SK-N-MC (cell line): ENCODE data around the gene CACHD1.

Experiments used
- DNase-seq: peaks from one replicate; pipeline ENCODE4 v3.0.0-alpha.2; 2011; ENCODE audit warnings: low read depth, low spot score
- H3K27ac ChIP-seq: fragments of 200-600 bp; sonication (generic); 2 replicates; pipeline ENCODE4 v1.5.1; 2016; ENCODE audit warnings: mixed run types
- H3K36me3 ChIP-seq: fragments of 200-600 bp; sonication (generic); 2 replicates; pipeline ENCODE4 v1.6.1; 2017; ENCODE audit warnings: antibody characterized with exemption, low read length, mixed read lengths; ENCODE audit not compliant: insufficient read depth
- H3K4me3 ChIP-seq: fragments of 200-600 bp; sonication (generic); 2 replicates; pipeline ENCODE4 v1.5.1; 2016
- H3K9ac ChIP-seq: fragments of 200-600 bp; sonication (generic); 2 replicates; pipeline ENCODE4 v1.8.0; 2017; ENCODE audit warnings: mixed run types, mixed read lengths; ENCODE audit not compliant: insufficient read length
- H3K9me3 ChIP-seq: fragments of 200-600 bp; sonication (generic); 2 replicates; pipeline ENCODE4 v1.6.1; 2017; ENCODE audit warnings: low read depth, mild to moderate bottlenecking, antibody characterized with exemption, low read length, moderate library complexity, mixed read lengths
- EZH2 ChIP-seq: fragments of 200-600 bp; sonication (generic); IDR thresholded peaks from one replicate; pipeline ENCODE4 v1.6.1; 2017; ENCODE audit warnings: antibody characterized with exemption
- FOXP2 ChIP-seq: optimal IDR thresholded peaks from 2 replicates; pipeline ENCODE3; 2011; ENCODE audit warnings: mild to moderate bottlenecking, moderate library complexity; ENCODE audit not compliant: insufficient read depth; ENCODE audit errors: extremely low read length, control extremely low read depth
- POLR2AphosphoS5 ChIP-seq: IDR thresholded peaks from 2 replicates; pipeline ENCODE4 v1.6.1; 2012; ENCODE audit warnings: mild to moderate bottlenecking, low read depth, low read length, borderline replicate concordance

CACHD1 gene

DNA sequence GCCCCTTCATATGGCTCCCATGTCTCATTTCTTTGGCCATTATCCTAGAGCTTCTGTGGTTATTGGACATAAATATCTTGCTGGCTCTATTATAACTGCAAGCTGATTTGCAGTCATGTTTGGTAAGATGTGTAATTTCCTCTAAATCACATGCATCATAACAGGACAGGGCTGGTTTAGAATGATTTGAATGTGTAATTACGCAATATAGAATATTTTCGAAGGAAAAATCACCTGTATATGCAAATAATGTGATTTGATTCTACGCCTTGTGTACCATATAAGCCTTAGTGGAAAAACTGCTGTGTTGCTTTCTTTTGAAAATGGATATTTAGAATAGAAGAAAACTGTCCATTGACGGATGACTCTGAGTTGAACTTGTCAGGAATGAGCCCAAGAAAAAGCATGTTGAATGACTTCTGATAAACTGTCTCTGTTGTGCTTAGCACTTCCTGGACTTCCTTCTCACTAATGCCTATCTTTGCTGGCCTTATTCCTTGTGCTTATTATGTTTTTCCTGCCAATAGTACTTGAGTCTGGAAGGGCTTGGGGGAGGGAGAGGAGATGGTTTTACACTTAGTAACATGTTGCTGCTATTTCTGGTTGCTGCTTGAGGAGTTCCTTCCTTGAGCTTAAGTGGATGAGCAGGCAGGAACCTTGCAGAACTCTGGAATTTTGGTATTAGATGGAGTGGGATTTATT lies 6.5 kb downstream of the CACHD1 start:
- peak overlapping the region; percentile 13; the same call in 1 of the 2 replicates for H3K4me3 ChIP-seq
- no peaks in the 10 kb centered on the region for H3K36me3 ChIP-seq
- H3K9me3 ChIP-seq: no peaks in the 10 kb centered on the region
- no peak for DNase-seq
- TF ChIP-seq FOXP2 (no peak), POLR2AphosphoS5 (no peak), EZH2 (no peak)
- H3K27ac ChIP-seq: peak overlapping the region; percentile 19; the same call in 1 of the 2 replicates
- no peak overlapping the region for H3K9ac ChIP-seq

DNA sequence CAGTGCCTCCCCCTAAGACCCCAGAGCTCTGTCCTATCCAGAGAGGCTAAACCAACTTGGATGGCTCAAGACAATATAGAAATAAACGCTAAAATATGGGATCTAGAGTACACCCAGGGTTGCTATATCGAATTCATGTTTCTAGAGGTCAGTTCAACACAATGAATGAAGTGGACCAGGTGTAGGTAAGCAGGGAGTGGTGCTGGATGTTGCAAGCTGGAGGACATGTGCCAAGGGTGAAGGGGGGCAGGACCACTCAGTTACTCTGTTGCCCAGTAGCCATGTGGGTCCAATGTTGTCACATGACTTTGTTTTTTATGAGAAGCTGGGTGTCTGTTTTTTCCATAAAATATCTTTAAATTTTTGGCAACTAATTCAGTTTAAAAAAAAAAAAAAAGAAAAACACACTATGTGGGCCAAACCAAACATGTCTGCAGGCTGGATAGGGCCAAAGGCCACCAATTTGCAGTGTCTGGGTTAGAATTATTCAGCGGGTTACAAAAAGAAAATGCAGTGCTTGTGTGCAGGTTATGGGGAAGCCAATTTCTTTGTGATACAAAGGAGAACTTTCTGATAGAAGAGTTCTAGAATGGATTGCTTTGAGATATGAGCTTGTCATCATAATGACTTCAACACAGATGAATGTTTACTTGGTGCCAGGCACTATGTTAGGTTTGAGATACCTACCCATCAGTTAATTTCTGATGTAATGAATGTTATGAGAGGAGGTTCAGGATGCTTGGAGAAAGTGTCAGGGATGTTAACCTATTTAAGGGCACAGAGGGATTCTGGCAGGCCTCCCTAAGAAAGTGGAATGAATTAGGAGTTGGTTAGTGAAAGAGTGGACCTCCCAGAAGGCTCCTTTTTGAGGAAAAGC lies 8.9 kb downstream of the CACHD1 start:
- no peak for DNase-seq
- Histone ChIP-seq H3K4me3 (no peak overlapping the region), H3K9ac (no peak overlapping the region), H3K27ac (no peak overlapping the region), H3K9me3 (no peaks in the 10 kb centered on the region), H3K36me3 (peaks cover 3% of the 10 kb centered on the region; the same call in 1 of the 2 replicates)
- TF ChIP-seq EZH2 (no peak), FOXP2 (no peak), POLR2AphosphoS5 (no peak)

DNA sequence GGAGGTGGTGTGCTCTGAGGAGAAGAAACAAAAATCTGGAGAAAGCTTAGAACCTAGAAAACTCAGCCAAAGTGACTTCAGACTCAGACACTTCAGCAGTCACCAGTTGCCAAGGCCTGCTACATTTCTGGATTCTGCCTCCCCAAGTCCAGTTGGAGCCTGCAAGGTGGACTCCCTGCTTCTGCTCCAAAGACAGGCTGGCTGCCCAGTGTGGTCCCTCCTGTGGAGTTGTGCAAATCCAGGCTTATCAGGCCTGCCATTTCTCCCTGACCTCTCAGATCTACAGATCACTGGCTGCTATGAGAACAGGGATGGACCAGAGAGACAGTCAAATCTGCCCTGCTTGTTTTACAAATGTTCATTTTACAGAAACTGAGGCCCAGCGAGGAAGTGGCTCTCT lies 9.9 kb downstream of the CACHD1 start:
- H3K36me3 ChIP-seq: peaks cover 3% of the 10 kb centered on the region; the same call in 1 of the 2 replicates
- TF ChIP-seq EZH2 (no peak), FOXP2 (no peak), POLR2AphosphoS5 (no peak)
- H3K9ac ChIP-seq: no peak overlapping the region
- DNase-seq: no peak
- H3K9me3 ChIP-seq: no peaks in the 10 kb centered on the region
- H3K27ac ChIP-seq: no peak overlapping the region
- no peak overlapping the region for H3K4me3 ChIP-seq

DNA sequence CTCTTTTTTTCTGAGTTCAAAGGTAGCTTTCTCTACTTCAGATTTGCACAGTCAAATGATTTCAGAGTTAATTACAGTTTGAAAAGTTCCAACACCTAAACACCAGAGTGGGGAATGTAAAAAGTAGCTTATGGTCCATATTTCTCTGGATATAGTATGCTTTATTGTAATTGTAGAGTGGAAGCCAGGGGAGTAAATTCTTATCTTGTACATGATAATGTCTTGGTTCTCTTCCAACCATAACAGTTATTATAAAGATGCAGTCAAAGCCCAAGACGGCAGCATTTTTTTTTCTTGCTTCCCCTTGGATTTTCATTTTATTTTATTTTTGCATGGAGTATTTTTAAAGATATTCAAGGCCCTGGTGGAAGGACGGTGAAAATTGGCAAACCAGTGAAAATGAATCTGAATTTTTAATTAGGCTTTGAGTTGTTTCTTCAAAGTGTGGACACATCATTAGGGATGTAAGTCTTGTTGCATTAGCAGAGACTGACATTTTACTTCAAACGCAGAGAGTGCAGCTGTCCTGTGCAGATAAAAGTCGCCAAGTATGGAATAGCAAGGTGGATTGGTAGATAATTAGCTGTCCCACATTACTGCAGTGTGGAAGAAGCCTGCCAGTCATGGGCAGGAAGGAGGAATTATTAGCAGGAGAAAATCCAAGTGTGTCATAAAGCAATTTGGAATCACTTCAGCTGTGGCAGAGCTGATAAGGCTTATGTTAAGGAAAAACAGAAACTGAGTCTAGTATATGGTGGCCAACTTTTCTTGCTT lies 11.3 kb downstream of the CACHD1 start:
- Histone ChIP-seq H3K9ac (no peak overlapping the region), H3K27ac (no peak overlapping the region), H3K9me3 (no peaks in the 10 kb centered on the region), H3K4me3 (no peak overlapping the region), H3K36me3 (peaks cover 3% of the 10 kb centered on the region; the same call in 1 of the 2 replicates)
- no peak for TF ChIP-seq POLR2AphosphoS5
- no peak for TF ChIP-seq EZH2
- TF ChIP-seq FOXP2: no peak
- no peak for DNase-seq

DNA sequence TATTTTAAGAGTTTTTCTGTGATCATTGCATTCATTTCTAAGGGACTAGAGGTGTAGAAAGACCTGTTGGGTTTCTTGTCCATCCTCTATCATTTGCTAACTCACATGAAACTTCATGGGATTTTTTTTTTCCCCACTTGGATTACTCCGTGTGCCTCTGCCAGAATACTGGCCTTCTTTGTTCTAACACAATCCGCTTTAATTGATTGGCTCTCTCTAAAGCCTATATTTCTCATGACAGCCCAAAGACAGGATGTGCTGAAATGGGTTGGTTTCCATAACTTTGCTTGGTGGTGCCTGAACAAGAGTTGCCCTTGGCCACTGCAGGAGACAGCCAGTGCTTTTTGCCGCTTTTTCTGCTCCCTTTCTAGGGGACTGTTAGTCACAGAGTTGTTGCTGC lies 12.2 kb downstream of the CACHD1 start:
- Histone ChIP-seq H3K27ac (no peak overlapping the region), H3K9ac (no peak overlapping the region), H3K36me3 (peaks cover 3% of the 10 kb centered on the region; the same call in 1 of the 2 replicates), H3K9me3 (no peaks in the 10 kb centered on the region), H3K4me3 (no peak overlapping the region)
- DNase-seq: no peak
- TF ChIP-seq EZH2: no peak
- no peak for TF ChIP-seq FOXP2
- TF ChIP-seq POLR2AphosphoS5: no peak

DNA sequence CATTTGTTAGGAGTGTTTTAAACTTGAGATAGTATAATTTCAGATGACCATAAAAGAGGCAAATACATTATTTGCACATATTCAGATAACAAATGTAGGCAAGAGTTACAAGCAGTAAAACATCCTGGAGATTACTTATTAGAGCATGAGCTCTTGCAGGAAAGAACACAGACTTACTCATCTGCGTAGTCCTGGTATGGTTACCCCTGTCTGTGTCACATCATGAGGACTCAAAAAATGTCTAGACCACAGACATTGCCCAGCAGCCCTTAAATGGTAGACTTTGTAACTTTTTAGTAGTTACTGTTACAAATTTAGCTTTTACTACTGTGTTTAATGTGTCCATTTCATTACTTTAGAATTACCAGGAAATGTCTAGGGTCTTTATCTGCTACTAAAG lies 12.8 kb downstream of the CACHD1 start:
- Histone ChIP-seq H3K9ac (no peak overlapping the region), H3K27ac (no peak overlapping the region), H3K9me3 (no peaks in the 10 kb centered on the region), H3K36me3 (peaks cover 3% of the 10 kb centered on the region; the same call in 1 of the 2 replicates), H3K4me3 (no peak overlapping the region)
- TF ChIP-seq POLR2AphosphoS5 (no peak), EZH2 (no peak), FOXP2 (no peak)
- no peak for DNase-seq

DNA sequence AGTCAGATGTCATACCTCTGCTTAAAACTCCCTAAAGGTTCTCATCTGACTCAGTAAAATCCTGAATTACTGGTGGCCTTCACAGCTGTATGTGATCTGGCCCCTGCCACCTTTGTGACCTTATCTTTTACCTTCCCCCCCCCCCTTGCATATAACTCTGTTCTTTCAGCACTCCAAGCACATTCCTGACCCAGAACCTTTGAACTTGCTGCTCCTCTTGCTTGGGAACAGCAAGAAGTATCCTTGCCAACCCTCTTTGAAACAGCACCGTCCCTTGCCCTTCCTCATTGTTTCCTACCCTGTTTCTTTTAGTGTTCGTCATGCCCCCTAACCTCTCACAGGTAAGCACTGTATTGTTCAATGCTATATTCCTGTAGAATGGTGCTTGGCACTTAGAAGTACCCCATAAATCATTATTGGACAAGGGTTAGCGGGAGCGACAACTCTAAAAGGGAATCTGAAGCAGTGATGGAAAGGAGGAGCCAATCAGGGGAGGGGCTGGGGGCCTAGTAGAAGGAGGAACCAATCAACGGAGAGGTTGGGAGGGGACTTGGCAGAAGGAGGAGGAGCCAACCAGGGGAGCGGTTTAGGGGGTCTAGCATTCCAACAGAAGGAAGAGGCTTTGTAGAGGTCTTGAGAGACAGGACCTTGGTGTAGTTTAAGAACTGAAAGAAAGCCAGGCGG lies 13.9 kb downstream of the CACHD1 start:
- TF ChIP-seq FOXP2 (no peak), POLR2AphosphoS5 (no peak), EZH2 (no peak)
- no peak overlapping the region for H3K9ac ChIP-seq
- peaks cover 3% of the 10 kb centered on the region; the same call in 1 of the 2 replicates for H3K36me3 ChIP-seq
- no peak overlapping the region for H3K27ac ChIP-seq
- no peak for DNase-seq
- H3K4me3 ChIP-seq: no peak overlapping the region
- no peaks in the 10 kb centered on the region for H3K9me3 ChIP-seq
